GM06990 (cell line): Measurements from ENCODE around the gene DDX3X.

Source experiments
- DNase-seq: peaks from one replicate; pipeline ENCODE4 v3.0.0-alpha.2; 2011; ENCODE audit not compliant: insufficient read length; ENCODE audit errors: extremely low read depth
- H3K27me3 ChIP-seq: replicated peaks from 2 replicates; pipeline ENCODE4 v1.6.0; 2011; ENCODE audit warnings: low read length; ENCODE audit not compliant: control insufficient read depth, insufficient read depth
- H3K36me3 ChIP-seq: 2 replicates; pipeline ENCODE4 v1.5.1; 2011; ENCODE audit warnings: low read length; ENCODE audit not compliant: control insufficient read depth, insufficient read depth
- H3K4me3 ChIP-seq: replicated peaks from 2 replicates; pipeline ENCODE4 v1.5.1; 2011; ENCODE audit warnings: low read depth, mild to moderate bottlenecking, control low read depth, low read length
- TF ChIP-seq, protein P1 (sequence below): IDR thresholded peaks from 2 replicates; pipeline ENCODE4 v1.5.1; 2011; ENCODE audit warnings: low read length, control low read depth, mild to moderate bottlenecking, inconsistent platforms; ENCODE audit not compliant: insufficient read depth, poor library complexity, severe bottlenecking

The DDX3X gene

DNA sequence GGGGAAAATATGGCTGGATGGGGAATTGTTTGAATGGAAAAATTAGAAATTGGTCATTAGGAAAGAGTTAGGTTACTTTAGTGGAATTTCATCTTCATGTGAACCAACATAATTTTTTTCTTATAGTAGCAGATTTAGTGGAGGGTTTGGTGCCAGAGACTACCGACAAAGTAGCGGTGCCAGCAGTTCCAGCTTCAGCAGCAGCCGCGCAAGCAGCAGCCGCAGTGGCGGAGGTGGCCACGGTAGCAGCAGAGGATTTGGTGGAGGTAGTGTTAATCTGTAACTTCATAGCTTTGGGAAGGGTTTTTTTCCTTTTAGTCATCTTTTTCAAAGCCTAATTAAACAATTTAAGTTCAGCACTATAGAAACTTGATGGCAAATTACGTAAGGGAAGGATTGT lies 13.2 kb downstream of the DDX3X start:
- Histone ChIP-seq H3K27me3 (no peaks in the 10 kb centered on the region), H3K4me3 (no peak overlapping the region), H3K36me3 (peaks cover 19% of the 10 kb centered on the region)
- TF ChIP-seq, protein P1, sequence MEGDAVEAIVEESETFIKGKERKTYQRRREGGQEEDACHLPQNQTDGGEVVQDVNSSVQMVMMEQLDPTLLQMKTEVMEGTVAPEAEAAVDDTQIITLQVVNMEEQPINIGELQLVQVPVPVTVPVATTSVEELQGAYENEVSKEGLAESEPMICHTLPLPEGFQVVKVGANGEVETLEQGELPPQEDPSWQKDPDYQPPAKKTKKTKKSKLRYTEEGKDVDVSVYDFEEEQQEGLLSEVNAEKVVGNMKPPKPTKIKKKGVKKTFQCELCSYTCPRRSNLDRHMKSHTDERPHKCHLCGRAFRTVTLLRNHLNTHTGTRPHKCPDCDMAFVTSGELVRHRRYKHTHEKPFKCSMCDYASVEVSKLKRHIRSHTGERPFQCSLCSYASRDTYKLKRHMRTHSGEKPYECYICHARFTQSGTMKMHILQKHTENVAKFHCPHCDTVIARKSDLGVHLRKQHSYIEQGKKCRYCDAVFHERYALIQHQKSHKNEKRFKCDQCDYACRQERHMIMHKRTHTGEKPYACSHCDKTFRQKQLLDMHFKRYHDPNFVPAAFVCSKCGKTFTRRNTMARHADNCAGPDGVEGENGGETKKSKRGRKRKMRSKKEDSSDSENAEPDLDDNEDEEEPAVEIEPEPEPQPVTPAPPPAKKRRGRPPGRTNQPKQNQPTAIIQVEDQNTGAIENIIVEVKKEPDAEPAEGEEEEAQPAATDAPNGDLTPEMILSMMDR: no peak
- no peak for DNase-seq

DNA sequence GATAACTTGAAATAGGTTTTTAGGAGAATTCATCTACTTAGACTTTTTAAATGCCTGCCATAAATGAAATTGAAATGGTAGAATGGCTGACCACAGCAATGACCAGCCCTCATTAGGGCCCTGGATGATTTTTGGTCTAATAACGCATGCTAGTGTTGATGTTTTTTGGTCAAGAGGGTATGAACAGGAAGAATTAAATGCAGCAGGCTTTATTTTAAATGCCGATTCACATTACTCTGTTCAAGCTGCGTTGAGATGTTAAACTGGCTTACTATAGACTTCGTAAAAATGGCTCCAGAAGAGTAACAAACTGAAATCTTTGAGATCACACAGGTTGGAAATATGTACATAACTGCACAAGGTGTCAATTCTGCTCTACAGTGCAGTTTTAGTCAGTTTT lies 14.6 kb downstream of the DDX3X start:
- Histone ChIP-seq H3K36me3 (peaks cover 18% of the 10 kb centered on the region), H3K27me3 (no peaks in the 10 kb centered on the region), H3K4me3 (no peak overlapping the region)
- TF ChIP-seq, protein P1: no peak
- DNase-seq: no peak

DNA sequence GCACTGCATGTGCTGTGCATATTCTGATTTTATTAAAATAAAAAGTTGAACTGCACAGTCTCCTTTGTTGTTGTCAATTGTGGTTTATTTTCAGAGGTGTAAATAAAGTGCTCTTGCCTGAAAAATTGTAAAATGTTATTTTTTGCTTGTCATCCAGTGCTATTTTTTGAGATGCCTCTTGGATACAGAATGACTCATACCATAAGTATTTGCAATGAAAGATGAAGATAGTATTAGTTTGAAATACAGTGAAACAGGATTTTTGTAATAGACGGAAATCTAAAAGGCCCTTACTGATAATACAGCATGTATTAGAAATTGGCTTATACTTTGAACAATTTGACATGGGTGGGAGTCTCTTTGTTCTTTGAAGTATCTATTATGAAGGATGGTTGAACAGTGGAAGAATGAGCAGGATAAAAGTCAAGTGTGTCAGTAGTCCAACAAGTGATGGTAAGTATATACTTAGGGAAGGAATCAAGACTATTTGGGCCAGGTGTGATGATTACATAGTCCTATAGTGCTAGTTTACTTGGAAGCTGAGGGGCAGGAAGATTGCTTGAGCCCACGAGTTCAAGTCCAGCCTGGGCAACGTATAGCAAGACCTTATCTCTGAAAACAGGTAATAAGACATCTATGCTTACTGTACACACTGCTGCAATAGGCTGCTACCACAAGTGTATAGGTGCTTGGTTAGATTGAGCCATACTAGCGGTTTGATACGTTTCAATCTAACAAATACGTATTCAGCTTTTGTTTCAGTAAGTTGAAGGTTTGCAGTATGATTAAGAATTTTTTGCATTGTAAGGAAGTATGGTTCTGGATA lies 16.4 kb downstream of the DDX3X start:
- Histone ChIP-seq H3K27me3 (no peaks in the 10 kb centered on the region), H3K4me3 (no peak overlapping the region), H3K36me3 (peaks cover 15% of the 10 kb centered on the region)
- TF ChIP-seq, protein P1: no peak
- no peak for DNase-seq

DNA sequence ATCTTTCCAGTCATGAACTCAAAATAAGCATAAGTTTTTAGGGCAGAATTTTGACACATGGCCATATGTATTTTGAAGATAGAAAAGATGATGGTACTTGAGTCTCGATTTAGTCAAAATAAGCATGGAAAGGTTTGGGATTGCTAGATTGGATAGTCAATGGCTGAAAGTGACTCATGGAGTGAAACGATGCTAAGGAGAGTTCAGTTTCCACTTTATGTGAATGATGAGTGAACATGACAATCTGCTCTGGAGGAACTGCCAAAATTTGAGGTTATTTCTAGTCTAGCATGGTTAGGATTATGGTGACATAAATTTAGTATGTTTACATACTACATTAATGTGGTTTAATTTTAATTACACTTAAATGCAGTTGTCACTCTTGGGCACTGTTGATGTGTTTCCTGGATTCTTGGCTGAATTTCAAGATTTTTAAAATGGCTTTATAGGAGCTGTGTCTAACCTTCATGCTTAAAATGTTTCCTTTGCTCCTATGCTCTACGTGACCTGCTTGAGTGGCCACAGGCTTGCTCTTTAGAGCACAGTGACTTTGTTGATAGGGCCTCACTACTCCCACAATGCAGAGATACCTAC lies 17.1 kb downstream of the DDX3X start:
- Histone ChIP-seq H3K36me3 (peaks cover 10% of the 10 kb centered on the region), H3K4me3 (no peak overlapping the region), H3K27me3 (no peaks in the 10 kb centered on the region)
- TF ChIP-seq, protein P1: no peak
- DNase-seq: no peak

DNA sequence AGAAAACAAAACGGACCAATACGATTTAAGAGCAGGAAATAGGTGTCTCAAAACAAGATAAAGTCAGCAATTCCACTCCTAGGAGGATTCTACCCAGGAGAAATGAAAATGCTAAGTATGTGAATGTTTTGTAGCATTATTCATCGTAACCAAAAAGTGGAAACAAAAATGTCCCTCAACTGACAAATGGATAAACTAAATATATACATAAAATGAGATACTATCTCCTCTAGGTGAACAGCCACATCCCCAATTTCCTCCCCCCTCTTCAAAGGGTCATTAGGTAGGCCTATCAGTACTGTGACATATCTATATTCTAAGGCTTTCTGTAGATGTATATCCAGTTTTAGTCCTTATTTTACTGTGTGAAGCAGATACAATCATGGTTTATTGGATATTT lies 18.0 kb downstream of the DDX3X start:
- no peak for DNase-seq
- Histone ChIP-seq H3K27me3 (no peaks in the 10 kb centered on the region), H3K36me3 (peaks cover 6% of the 10 kb centered on the region), H3K4me3 (no peak overlapping the region)
- TF ChIP-seq, protein P1: no peak
